Naive thymus-derived CD8-positive, alpha-beta T cell (primary cell): ENCODE measurements around the gene CCDC38. TPM values are rescaled to one million over a fixed set of nuclear protein-coding genes. Genes with fewer than 3 reads are reported as not detected.
"Not testable (repeated sequence)": the region's sequence is repeated elsewhere in the genome, so short reads cannot be mapped to it uniquely, and the experiment has no call there.

Experiments used
- ATAC-seq, 2 donors: fragments of 150-1000 bp; cut with Tn5 transposase in 1 of 2; sonication (Bioruptor Pico), chemical (Tn5 transposase) in 1 of 2; 1 replicate in 1 of 2; 2 replicates in 1 of 2; pipeline ENCODE4 v1.10.0; 2021; ENCODE audit warnings: mild to moderate bottlenecking in 2 of 2, moderate library complexity in 2 of 2
- POLR2A ChIA-PET: fragments of 350-600 bp; sonication (Branson Sonifier 250); formaldehyde crosslinking; loops from one replicate; lab custom pipeline; 2021; ENCODE audit warnings: antibody characterized with exemption; lab: Charles Lee
- DNase-seq, 10 donors: peaks; one replicate each; pipeline versions ENCODE4 v3.0.0 to v3.0.0-alpha.2; 2020 to 2022
- H3K27ac Mint-ChIP-seq, 10 donors: one replicate each; pipeline ENCODE4 v1.8.0; 2020 to 2022; ENCODE audit warnings: mild to moderate bottlenecking in 10 of 10, mixed read lengths in 10 of 10, moderate library complexity in 4 of 10, inconsistent platforms in 1 of 10
- H3K27me3 Mint-ChIP-seq, 5 donors: one replicate each; pipeline ENCODE4 v1.8.0; 2021 to 2022; ENCODE audit warnings: mixed read lengths in 5 of 5
- H3K36me3 Mint-ChIP-seq, 3 donors: one replicate each; pipeline ENCODE4 v1.8.0; 2020 to 2022; ENCODE audit warnings: mixed read lengths in 3 of 3, mild to moderate bottlenecking in 2 of 3, inconsistent platforms in 1 of 3
- H3K4me1 Mint-ChIP-seq, 4 donors: one replicate each; pipeline ENCODE4 v1.8.0; 2021 to 2022; ENCODE audit warnings: mixed read lengths in 4 of 4
- H3K4me3 Mint-ChIP-seq, 10 donors: one replicate each; pipeline ENCODE4 v1.8.0; 2020 to 2022; ENCODE audit warnings: mild to moderate bottlenecking in 10 of 10, mixed read lengths in 10 of 10, moderate library complexity in 6 of 10, inconsistent platforms in 1 of 10
- H3K9me3 Mint-ChIP-seq, 9 donors: one replicate each; pipeline ENCODE4 v1.8.0; 2020 to 2022; ENCODE audit warnings: mixed read lengths in 9 of 9, mild to moderate bottlenecking in 3 of 9, inconsistent platforms in 1 of 9, moderate library complexity in 1 of 9
- polyA plus RNA-seq, 3 donors: library from polyadenylated mRNA; unstranded; fragments of 300-500 nt; fragmentation: Illumina TruSeq; gene quantifications; one replicate each; pipeline ENCODE4 v1.2.3, GENCODE V29; 2021
- total RNA-seq, 8 experiments: library from RNA in 2 of 8; stranded (reverse) in 2 of 8; gene quantifications; one replicate each; pipeline ENCODE4 v1.2.3 and lab custom pipeline; 2021 to 2026

The CCDC38 gene
- total and polyA plus RNA-seq, 5 experiments from 2014 or later: 0.39 to 0.88 TPM; not detected in 3

DNA sequence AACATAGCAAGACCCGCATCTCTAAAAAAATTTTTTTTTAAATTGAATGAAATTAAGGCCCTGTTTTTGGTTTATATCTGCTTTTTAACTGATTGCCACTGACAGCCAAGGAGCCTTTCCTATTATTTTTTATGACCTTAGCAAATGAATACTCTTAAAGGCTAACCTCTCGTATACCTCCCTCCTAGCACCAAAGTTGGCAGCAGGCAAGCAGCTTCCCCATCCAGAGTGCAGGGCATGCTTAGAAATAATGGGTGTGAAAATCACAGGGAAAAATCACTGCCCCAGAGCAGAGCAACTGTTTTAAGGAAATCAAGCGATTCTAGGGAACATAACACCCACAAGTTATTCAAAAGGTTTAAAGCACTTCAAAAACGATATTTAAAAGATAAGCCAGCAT lies 33.1 kb upstream of the CCDC38 start:
- Mint-ChIP-seq H3K27me3 (no peaks in the 10 kb centered on the region), H3K9me3 (no peaks in the 10 kb centered on the region), H3K27ac (peak overlapping the region in 1 of 10 donors; percentile 27), H3K36me3 (peaks cover 0 to 5% (median 2%) of the 10 kb centered on the region in 3 donors), H3K4me3 (no peak overlapping the region), H3K4me1 (no peaks in the 10 kb centered on the region)
- ATAC-seq: no peak
- DNase-seq: no peak
- POLR2A ChIA-PET: interaction anchor here (0.6 kb wide), 1 partner anchor 961 kb away, joined by 4 read pairs; no protein-coding TSS in a partner anchor

DNA sequence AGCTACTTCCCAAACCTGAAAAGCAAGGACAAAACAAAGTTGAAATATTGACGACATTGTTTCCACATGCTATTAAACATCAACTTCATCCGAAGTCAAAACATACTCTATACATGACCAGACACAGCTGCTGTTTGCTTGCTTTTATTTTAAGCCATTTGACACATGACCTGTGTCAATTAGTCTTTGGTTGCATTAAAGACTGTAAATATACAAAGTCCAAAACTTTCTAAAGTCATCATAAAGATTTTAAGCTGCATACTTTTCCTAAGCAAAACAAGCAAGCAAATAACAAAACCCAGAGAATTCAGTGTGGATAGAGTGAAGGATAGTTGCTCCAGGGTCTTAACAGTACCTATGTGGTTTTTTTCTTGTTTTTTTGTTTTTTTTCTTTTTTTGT lies 31.9 kb upstream of the CCDC38 start:
- POLR2A ChIA-PET: no interaction called here
- Mint-ChIP-seq H3K4me3 (no peak overlapping the region), H3K36me3 (peaks cover 0 to 5% (median 2%) of the 10 kb centered on the region in 3 donors), H3K9me3 (no peaks in the 10 kb centered on the region), H3K27me3 (no peaks in the 10 kb centered on the region), H3K4me1 (no peaks in the 10 kb centered on the region), H3K27ac (peak overlapping the region in 1 of 10 donors; percentile 33)
- no peak for ATAC-seq
- no peak for DNase-seq

DNA sequence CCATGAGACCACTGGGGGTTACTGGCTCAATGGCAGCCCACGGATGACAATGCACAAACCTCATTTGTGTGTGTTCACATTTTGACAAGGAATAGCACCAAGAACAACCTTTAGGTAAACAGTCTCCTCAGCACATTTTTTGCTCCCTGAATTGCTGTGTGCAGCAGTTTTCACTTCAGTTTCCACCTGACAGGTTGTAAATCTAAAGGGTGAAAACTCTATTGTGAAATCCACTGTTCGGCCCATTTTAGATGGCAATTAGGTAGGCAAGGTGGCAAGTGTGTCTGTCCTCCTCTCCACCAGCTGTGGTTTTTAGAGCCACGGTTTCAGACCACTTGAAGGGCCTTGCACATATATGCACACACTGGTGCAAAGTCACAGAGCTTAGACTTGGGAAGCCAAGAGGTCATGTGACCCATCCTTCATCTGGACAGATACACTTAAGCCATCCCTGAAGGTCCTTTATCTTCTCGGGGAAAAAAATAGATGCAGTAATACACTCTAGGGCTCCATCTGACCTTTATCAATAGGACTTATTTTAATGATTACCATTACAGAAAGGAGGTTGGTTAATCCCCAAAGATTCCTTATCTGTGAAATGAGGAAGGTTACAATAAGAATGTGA lies 30.5 kb upstream of the CCDC38 start:
- POLR2A ChIA-PET: no interaction called here
- peaks cover 0 to 5% (median 2%) of the 10 kb centered on the region in 3 donors for H3K36me3 Mint-ChIP-seq
- no peak for DNase-seq
- H3K27me3 Mint-ChIP-seq: no peaks in the 10 kb centered on the region
- H3K4me1 Mint-ChIP-seq: no peaks in the 10 kb centered on the region
- H3K27ac Mint-ChIP-seq: no peak overlapping the region
- H3K9me3 Mint-ChIP-seq: no peaks in the 10 kb centered on the region
- no peak for ATAC-seq
- H3K4me3 Mint-ChIP-seq: no peak overlapping the region

DNA sequence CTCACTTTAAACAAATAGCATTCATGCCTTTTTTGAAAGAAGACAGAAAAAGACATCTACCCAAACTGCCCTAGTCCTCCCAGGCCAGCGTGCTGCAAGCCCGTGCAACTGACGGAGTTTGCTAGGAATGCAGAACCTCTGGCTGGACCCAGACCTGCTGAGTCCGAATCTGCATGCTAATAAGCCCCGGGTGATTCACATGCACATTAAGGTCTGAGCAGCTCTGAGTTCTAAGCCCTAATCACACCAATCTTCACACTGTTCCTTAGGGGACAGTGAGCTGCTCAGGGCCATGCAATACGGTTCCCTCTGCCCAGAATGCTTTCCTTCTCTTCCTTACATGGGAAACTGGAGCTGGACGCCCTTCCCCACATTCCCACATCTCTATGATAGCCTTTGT lies 28.5 kb upstream of the CCDC38 start:
- Mint-ChIP-seq H3K36me3 (peaks cover 0 to 9% (median 2%) of the 10 kb centered on the region in 3 donors), H3K27me3 (no peaks in the 10 kb centered on the region), H3K27ac (no peak overlapping the region), H3K4me1 (no peaks in the 10 kb centered on the region), H3K9me3 (no peaks in the 10 kb centered on the region), H3K4me3 (no peak overlapping the region)
- POLR2A ChIA-PET: no interaction called here
- no peak for DNase-seq
- ATAC-seq: no peak

DNA sequence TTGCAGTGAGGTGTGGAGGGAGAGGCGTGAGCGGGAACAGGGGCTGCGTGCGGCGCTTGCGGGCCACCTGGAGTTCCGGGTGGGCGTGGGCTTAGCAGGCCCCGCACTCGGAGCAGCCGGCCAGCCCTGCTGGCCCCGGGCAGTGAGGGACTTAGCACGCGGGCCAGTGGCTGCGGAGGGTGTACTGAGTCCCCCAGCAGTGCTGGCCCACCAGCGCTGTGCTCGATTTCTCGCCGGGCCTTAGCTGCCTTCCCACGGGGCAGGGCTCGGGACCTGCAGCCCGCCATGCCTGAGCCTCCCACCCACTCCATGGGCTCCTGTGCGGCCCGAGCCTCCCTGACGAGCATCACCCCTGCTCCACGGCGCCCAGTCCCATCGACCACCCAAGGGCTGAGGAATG lies 26.7 kb upstream of the CCDC38 start:
- ATAC-seq, H3K36me3 Mint-ChIP-seq, H3K4me3 Mint-ChIP-seq, H3K9me3 Mint-ChIP-seq, DNase-seq, H3K27me3 Mint-ChIP-seq, H3K4me1 Mint-ChIP-seq, H3K27ac Mint-ChIP-seq, POLR2A ChIA-PET: not testable (repeated sequence)

DNA sequence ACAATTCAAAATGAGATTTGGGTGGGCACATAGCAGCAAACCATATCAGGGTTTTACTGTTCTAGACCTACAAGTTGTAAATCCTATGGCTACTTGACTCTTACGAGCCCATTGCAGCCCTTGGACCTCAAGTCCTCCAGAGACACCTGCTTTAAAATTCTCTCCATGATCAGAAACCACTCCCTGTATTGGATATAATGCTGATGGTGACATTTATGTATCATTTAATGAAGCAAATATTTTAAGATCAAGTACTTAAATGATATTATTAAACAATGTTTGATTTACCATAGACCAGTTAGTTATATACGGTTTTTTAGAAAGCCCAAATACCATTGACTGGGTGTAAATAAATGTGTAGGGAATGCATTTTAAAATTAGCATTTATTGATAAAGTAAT lies 24.9 kb upstream of the CCDC38 start:
- ATAC-seq (no peak), DNase-seq (no peak)
- Mint-ChIP-seq H3K4me1 (no peaks in the 10 kb centered on the region), H3K9me3 (no peaks in the 10 kb centered on the region), H3K36me3 (peaks cover 0 to 6% (median 0%) of the 10 kb centered on the region in 3 donors), H3K4me3 (no peak overlapping the region), H3K27me3 (no peaks in the 10 kb centered on the region), H3K27ac (no peak overlapping the region)
- POLR2A ChIA-PET: no interaction called here

DNA sequence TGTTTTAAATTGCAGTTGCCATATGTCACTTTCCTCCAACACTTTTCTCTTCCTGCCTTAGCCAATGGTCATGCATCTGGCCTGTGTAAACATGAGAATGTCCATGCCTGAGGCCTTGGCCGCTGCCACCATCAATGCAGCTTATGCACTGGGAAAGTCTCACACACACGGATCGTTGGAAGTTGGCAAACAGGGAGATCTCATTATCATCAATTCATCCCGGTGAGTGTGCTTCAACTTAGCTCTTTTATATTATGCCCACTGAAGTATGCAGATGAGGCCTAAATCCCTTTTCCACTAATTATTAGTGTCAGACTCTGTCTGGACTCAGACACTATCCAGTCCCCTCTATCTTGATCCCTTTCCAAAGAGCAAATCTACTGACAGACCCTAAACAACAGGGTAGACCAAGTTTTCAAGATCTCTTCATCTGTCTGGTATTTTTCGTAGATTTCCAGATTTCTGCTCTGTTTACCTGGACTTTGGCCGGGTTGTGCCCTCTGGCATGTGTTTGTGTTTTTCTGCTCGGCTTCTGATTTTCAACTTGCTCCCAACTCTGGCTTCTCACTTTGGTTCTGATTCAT lies 24.0 kb upstream of the CCDC38 start:
- no peak overlapping the region for H3K4me3 Mint-ChIP-seq
- H3K9me3 Mint-ChIP-seq: no peaks in the 10 kb centered on the region
- H3K4me1 Mint-ChIP-seq: no peaks in the 10 kb centered on the region

DNA sequence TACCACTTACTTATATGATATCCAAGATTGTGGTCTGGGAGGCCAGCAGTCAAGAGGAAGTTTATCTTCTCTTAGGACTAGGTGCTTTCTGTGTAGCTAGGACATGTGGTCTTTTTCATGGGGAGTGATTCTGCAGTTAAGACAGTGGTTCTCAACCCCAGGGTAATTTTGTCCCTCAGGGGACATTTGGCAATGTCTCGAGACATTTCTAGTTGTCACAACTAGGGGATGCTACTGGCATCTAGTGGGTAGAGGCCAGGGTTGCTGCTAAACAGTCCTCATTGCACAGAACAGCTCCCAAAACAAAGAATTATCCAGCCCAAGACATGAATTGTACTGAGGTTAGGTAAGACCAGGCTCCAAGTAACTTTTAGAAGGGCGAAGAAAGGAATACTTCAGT lies 20.7 kb upstream of the CCDC38 start:
- DNase-seq (no peak), ATAC-seq (no peak)
- no peaks in the 10 kb centered on the region for H3K4me1 Mint-ChIP-seq
- peaks cover 0 to 4% (median 2%) of the 10 kb centered on the region in 5 donors for H3K27me3 Mint-ChIP-seq
- H3K27ac Mint-ChIP-seq: no peak overlapping the region
- POLR2A ChIA-PET: no interaction called here
- H3K36me3 Mint-ChIP-seq: peaks cover 0 to 6% (median 0%) of the 10 kb centered on the region in 3 donors
- H3K9me3 Mint-ChIP-seq: no peaks in the 10 kb centered on the region
- H3K4me3 Mint-ChIP-seq: no peak overlapping the region

More for the DNA sequence above, 24.0 kb upstream of the CCDC38 start:
- POLR2A ChIA-PET: no interaction called here
- peaks cover 0 to 4% (median 0%) of the 10 kb centered on the region in 5 donors for H3K27me3 Mint-ChIP-seq
- no peak for DNase-seq
- ATAC-seq: no peak
- H3K27ac Mint-ChIP-seq: peak overlapping the region in 1 of 10 donors; percentile 13
- peaks cover 0 to 6% (median 0%) of the 10 kb centered on the region in 3 donors for H3K36me3 Mint-ChIP-seq

DNA sequence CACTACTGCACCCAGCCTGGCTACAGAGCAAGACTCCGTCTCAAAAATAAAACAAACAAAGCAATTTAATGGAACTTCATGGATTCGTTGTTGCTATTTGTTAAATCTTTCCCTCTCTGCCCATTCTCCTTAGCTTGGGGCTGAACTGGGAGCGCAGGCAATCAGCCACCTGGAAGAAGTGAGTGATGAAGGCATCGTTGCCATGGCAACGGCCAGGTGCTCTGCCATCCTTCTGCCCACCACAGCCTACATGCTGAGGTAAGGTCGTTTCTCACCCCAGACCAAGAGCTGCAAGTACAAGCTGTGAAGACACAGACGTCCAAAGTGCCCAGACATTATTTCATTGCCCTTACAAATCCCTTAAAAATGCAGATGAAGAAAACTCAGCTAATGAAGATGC lies 19.8 kb upstream of the CCDC38 start:
- H3K4me1 Mint-ChIP-seq: no peaks in the 10 kb centered on the region
- ATAC-seq (no peak), DNase-seq (no peak)
- no peak overlapping the region for H3K27ac Mint-ChIP-seq
- POLR2A ChIA-PET: no interaction called here
- H3K36me3 Mint-ChIP-seq: peaks cover 0 to 6% (median 0%) of the 10 kb centered on the region in 3 donors
- H3K4me3 Mint-ChIP-seq: no peak overlapping the region
- no peaks in the 10 kb centered on the region for H3K9me3 Mint-ChIP-seq
- H3K27me3 Mint-ChIP-seq: peaks cover 0 to 4% (median 2%) of the 10 kb centered on the region in 5 donors

DNA sequence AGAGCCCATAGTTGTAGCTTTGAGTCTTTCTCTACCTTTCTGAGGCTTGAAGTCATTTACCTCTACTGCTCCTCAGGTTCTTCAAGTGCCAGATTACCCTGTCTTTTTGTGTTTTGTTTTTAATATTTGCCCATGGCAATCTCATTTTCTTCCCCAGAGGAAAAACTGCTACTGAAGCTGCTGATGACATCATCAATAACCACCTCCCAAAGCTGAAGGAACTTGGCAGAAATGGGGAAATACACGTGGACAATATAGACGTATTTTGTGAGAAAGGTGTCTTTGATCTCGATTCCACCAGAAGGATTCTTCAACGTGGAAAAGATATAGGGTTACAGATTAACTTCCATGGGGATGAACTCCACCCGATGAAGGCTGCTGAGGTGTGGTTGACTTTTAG lies 17.8 kb upstream of the CCDC38 start:
- POLR2A ChIA-PET: no interaction called here
- H3K9me3 Mint-ChIP-seq: no peaks in the 10 kb centered on the region

DNA sequence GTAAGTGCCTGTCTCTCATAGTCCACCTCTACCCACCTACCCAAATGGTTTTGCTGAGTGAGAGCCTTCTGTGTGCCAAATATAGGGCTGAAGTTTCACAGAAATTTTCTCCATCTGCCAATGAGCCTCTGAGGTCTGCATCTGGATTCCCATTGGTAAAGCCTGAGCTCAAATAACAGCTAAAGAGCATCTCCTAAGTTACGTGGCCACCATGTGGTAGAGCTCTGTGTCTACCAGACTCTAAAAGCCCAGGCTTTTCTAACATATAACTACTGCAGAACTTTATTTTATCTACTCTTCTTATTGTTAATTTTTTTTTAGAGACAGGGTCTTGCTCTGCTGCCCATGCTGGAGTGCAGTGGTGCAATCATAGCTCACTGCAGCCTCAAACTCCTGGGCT lies 16.7 kb upstream of the CCDC38 start:
- Mint-ChIP-seq H3K4me1 (no peaks in the 10 kb centered on the region), H3K27me3 (peaks cover 0 to 4% (median 2%) of the 10 kb centered on the region in 5 donors), H3K36me3 (no peaks in the 10 kb centered on the region), H3K9me3 (no peaks in the 10 kb centered on the region), H3K4me3 (no peak overlapping the region), H3K27ac (peak overlapping the region in 1 of 10 donors; percentile 37)
- POLR2A ChIA-PET: no interaction called here
- ATAC-seq (no peak), DNase-seq (no peak)

More for the DNA sequence above, 17.8 kb upstream of the CCDC38 start:
- no peak overlapping the region for H3K27ac Mint-ChIP-seq
- no peak for ATAC-seq
- DNase-seq: no peak
- H3K4me1 Mint-ChIP-seq: no peaks in the 10 kb centered on the region
- H3K27me3 Mint-ChIP-seq: peaks cover 0 to 4% (median 2%) of the 10 kb centered on the region in 5 donors
- H3K36me3 Mint-ChIP-seq: no peaks in the 10 kb centered on the region
- no peak overlapping the region for H3K4me3 Mint-ChIP-seq

DNA sequence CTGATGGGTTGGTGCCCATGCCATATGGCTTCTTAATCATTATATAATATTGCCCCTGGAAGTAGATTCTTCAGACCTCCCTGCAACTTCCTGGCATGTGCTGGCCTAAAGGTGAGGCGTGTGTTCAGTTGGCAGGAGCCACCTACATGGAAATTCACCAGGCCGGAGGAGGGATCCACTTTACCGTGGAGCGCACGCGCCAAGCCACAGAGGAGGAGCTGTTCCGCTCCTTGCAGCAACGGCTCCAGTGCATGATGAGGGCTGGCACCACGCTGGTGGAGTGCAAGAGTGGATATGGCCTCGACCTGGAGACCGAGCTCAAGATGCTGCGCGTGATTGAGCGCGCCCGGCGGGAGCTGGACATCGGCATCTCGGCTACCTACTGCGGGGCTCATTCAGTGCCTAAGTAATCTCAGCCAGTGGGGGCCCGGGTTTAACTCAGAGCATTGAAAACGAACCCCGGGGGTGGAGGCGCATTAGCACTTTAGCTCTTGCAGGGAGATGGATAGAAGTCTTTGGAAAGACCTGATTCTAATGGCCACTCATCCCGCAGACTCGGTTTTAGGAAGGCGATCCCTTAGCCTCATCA lies 14.2 kb upstream of the CCDC38 start:
- no peaks in the 10 kb centered on the region for H3K9me3 Mint-ChIP-seq
- H3K27ac Mint-ChIP-seq: no peak overlapping the region
- H3K4me1 Mint-ChIP-seq: no peaks in the 10 kb centered on the region
- H3K36me3 Mint-ChIP-seq: peaks cover 0 to 2% (median under 1%) of the 10 kb centered on the region in 3 donors
- DNase-seq (no peak), ATAC-seq (no peak)
- H3K4me3 Mint-ChIP-seq: no peak overlapping the region
- POLR2A ChIA-PET: interaction anchor here (0.7 kb wide), 1 partner anchor 14 kb away, joined by 4 read pairs; the partner anchor contains the start of genes AMDHD1 and CCDC38
- H3K27me3 Mint-ChIP-seq: peaks cover 2 to 11% (median 5%) of the 10 kb centered on the region in 5 donors

DNA sequence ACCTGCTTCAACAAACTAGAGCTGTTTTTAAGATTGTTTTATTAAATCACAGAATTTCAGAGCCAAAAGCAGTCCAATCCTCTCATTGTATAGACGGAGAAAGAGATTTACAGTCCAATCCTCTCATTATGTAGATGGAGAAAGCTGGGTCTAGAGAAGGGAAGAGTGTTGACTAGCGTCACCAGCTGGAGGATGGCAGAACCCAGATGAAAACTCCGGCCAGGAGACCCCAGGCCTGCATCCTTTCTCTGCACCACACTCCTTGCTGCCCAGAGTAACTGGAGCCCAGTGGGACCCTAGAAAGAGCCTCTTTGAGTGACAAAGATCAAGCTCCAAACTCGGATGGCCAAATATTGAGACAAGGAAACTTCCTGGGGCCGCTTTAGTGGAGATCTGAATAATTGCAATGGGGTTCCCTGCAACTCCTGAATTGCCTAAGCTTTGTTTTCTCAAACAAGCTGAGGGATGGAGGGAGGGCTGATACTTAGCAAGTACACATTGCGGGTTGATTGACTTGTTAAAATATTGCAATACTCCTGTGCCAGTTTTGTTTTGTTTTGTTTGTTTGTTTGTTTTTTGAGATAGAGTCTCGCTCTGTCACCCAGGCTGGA lies 13.2 kb upstream of the CCDC38 start:
- Mint-ChIP-seq H3K4me3 (no peak overlapping the region), H3K27me3 (peaks cover 3 to 16% (median 15%) of the 10 kb centered on the region in 5 donors), H3K9me3 (peaks cover 0 to 5% (median 0%) of the 10 kb centered on the region in 9 donors), H3K4me1 (no peaks in the 10 kb centered on the region), H3K27ac (no peak overlapping the region), H3K36me3 (peaks cover 0 to 6% (median 2%) of the 10 kb centered on the region in 3 donors)
- POLR2A ChIA-PET: interaction anchor here (2.4 kb wide), 1 partner anchor 13 kb away, joined by 11 read pairs; the partner anchor contains the start of genes AMDHD1 and CCDC38
- no peak for DNase-seq
- no peak for ATAC-seq
